ENCODE measurements around the gene MLXIPL.
A peak's percentile ranks its signal among the peaks of the same experiment; 100 is the strongest.
"Not testable (repeated sequence)": the region's sequence is repeated elsewhere in the genome, so short reads cannot be mapped to it uniquely, and the experiment has no call there.

The MLXIPL gene

DNA sequence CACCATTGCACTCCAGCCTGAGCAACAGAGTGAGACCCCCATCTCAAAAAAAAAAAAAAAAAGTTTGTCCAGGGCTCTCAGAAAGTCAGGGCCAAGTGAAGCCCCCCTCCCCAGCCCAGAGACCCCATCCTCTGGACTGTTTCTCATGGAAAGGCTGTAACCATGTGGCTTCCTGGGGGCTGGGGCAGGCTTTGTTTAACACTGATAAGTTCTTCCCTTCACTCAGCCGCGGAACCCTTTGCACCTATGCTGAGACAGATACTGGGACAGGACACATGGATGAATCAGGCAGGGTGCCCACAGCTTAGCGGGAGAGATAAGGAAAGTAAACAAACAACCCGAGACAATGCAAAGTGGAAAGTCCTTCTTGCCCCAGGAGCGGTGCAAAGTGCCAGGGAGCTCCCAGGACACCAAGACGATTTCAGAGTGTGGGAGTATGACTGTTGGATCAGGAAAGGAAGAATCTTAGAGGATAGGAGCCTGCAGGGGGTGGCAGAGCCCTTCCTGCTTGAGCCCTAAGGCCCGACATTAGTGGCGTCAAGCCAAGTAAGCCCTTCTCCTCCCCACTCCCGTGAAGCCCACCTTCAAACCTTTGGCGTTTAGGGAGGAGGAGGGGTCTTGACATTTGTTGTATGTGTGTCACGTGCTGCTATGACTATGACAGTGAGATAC is 11.6 kb downstream of the MLXIPL start:
- Mint-ChIP-seq H3K4me3 (no peak overlapping the region), H3K27me3 (peaks cover 48 to 72% of the 10 kb centered on the region in 2 donors), H3K4me1 (peaks cover 3 to 5% of the 10 kb centered on the region in 2 donors), H3K36me3 (no peaks in the 10 kb centered on the region), H3K9me3 (no peaks in the 10 kb centered on the region), H3K27ac (no peak overlapping the region)
- ATAC-seq (replicated peaks) (no peak), DNase-seq (no peak)

DNA sequence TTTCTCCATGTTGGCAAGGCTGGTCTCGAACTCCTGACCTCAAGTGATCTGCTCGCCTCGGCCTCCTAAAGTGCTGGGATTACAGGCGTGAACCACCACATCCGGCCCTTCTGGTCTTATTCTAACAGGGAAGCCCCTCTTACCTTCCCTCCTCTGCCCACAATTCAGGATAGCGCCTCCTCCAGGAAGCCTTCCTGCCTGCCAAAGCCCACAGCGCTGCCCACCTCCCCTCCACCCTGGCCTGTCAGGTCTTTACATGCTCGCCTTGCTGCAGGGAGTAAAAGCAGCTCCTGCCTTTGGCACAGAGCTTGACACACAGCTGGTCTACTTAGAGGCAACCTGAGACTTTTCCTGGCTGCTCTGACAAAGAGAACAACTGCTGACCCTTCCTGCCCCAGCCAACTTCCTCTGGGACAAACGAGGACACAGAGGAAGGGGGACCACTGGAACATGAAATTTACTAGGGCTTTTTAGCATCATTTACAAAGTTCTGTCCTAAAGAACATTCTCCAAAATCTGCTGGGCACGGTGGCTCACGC is 13.2 kb downstream of the MLXIPL start:
- no peak for DNase-seq

DNA sequence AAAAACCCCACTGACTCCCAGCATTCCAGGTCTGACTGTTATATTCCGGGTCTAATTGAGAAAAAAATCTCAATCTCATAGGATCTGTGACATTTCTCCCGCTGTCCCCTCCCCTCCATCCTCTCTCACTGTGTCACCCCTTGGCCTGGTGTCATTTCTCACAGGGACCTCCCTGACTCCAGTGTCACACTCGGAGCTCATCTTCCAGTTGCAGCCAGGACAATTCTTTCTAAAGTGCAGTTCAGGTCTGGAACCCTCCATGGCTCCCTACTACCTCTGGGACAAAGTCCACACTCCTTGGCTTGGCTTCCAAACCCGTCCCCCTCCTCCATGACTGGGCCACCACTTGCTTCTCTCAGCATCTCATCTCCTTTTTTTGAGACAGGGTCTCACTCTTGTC is 14.2 kb downstream of the MLXIPL start:
- H3K36me3 Mint-ChIP-seq: no peaks in the 10 kb centered on the region
- DNase-seq (no peak), ATAC-seq (replicated peaks) (no peak)
- peaks cover 3 to 11% of the 10 kb centered on the region in 2 donors for H3K4me1 Mint-ChIP-seq
- H3K4me3 Mint-ChIP-seq: no peak overlapping the region
- no peak overlapping the region for H3K27ac Mint-ChIP-seq
- peaks cover 65 to 75% of the 10 kb centered on the region in 2 donors for H3K27me3 Mint-ChIP-seq
- no peaks in the 10 kb centered on the region for H3K9me3 Mint-ChIP-seq

More for the DNA sequence above, 13.2 kb downstream of the MLXIPL start:
- H3K4me3 Mint-ChIP-seq: no peak overlapping the region
- no peak for ATAC-seq (replicated peaks)
- no peaks in the 10 kb centered on the region for H3K9me3 Mint-ChIP-seq
- H3K27ac Mint-ChIP-seq: peak overlapping the region; percentile 37
- H3K4me1 Mint-ChIP-seq: peaks cover 3 to 11% of the 10 kb centered on the region in 2 donors
- peaks cover 59 to 78% of the 10 kb centered on the region in 2 donors for H3K27me3 Mint-ChIP-seq
- H3K36me3 Mint-ChIP-seq: no peaks in the 10 kb centered on the region

DNA sequence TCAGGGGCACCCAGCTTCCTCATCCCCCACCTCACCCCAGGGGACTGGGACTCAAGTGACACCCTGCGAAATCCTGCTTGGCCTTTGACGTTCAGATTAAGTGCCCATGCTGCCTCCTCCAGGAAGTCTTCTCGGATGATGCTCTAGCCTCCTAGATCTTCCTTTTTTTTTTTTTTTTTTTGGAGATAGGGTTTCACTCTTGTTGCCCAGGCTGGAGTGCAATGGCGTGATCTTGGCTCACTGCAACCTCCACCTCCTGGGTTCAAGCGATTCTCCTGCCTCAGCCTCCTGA is 16.7 kb downstream of the MLXIPL start:
- not testable (repeated sequence) for H3K36me3 Mint-ChIP-seq; DNase-seq; ATAC-seq (replicated peaks); H3K4me3 Mint-ChIP-seq; H3K27ac Mint-ChIP-seq; H3K9me3 Mint-ChIP-seq
- peaks cover under 1 to 13% of the 10 kb centered on the region in 2 donors for H3K4me1 Mint-ChIP-seq
- peaks cover 51 to 64% of the 10 kb centered on the region in 2 donors for H3K27me3 Mint-ChIP-seq

DNA sequence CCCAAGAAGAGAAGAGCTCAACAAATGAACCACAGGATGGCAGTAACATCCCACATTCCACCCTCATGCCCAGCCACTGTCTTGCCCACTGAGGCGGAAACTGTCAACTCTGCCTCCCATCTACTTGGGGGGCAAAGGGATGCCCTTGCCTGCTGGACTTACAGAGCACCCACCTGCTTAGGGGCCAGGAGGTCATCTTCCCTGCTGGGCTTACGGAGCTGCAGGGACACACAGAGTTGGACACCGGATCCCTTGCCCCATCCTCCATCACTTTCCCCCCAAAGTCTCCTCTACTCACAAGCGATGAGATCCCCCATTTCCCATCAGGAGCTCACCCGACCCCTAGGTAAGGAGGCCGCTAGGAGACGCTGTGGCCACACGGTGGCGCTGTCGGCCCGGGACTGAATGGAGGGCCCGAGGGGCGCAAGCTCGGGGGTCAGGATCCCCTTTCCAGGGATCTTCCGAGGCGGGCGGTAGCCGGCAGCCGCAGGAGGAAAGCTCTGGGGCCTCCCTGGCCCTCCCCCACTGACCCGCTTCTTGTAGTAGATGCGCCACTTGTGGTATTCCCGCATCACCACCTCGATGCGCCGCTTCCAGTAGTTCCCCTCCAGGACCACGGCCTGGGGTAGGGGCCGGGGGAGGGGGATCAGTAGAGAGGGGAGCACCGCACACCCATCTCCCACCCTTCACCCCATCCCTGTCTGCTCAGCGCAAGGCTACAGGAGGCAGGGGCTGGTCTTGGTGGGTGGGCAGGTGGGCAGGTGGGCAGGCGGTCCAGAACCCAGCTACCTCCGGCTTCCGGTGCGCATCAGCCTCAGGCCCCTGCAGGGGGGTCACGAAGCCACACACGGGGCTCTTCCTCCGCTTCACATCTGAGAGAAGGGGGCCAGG is 17.3 kb downstream of the MLXIPL start:
- H3K27me3 Mint-ChIP-seq: peaks cover 51 to 64% of the 10 kb centered on the region in 2 donors
- H3K9me3 Mint-ChIP-seq: no peaks in the 10 kb centered on the region
- DNase-seq (peak; percentile 32), ATAC-seq (replicated peaks) (peak; percentile 83 to 86)
- peaks cover 0 to 11% of the 10 kb centered on the region in 2 donors for H3K4me1 Mint-ChIP-seq
- no peak overlapping the region for H3K27ac Mint-ChIP-seq
- H3K4me3 Mint-ChIP-seq: no peak overlapping the region
- peaks cover 0 to 2% of the 10 kb centered on the region in 2 donors for H3K36me3 Mint-ChIP-seq

DNA sequence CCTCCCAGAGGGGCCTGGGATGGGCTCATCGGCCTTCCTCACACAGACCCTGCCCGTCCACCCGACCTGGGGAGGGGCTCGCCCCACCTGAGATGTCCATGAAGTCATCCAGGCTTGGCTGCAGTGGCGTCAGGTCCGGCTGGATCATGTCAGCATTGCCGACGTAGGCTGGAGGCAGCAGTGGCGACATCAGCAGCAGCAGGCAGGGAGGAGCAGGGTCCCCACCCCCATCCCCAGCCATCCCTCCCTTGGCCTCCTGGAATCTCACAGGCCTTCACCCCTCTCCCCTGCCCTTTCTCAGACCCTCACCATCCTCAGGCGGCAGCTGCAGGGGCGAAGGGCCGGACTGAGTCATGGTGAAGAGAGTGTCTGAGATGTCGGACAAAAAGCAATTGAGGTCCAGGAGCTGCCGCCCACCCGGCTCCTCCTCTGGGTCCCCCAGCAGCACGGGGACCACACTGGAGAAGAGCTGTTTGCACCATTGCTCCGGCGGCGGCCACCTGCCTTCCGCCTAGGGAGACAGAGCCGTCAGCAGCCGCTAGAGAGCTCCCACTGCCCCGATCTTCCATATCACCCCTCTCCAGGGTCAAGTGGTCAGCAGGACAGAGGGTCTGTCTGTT is 18.6 kb downstream of the MLXIPL start:
- H3K9me3 Mint-ChIP-seq: no peaks in the 10 kb centered on the region
- DNase-seq (no peak), ATAC-seq (replicated peaks) (no peak)
- no peak overlapping the region for H3K4me3 Mint-ChIP-seq
- no peak overlapping the region for H3K27ac Mint-ChIP-seq
- H3K36me3 Mint-ChIP-seq: peaks cover 0 to 2% of the 10 kb centered on the region in 2 donors
- peaks cover 51 to 61% of the 10 kb centered on the region in 2 donors for H3K27me3 Mint-ChIP-seq
- H3K4me1 Mint-ChIP-seq: peaks cover 0 to 11% of the 10 kb centered on the region in 2 donors

DNA sequence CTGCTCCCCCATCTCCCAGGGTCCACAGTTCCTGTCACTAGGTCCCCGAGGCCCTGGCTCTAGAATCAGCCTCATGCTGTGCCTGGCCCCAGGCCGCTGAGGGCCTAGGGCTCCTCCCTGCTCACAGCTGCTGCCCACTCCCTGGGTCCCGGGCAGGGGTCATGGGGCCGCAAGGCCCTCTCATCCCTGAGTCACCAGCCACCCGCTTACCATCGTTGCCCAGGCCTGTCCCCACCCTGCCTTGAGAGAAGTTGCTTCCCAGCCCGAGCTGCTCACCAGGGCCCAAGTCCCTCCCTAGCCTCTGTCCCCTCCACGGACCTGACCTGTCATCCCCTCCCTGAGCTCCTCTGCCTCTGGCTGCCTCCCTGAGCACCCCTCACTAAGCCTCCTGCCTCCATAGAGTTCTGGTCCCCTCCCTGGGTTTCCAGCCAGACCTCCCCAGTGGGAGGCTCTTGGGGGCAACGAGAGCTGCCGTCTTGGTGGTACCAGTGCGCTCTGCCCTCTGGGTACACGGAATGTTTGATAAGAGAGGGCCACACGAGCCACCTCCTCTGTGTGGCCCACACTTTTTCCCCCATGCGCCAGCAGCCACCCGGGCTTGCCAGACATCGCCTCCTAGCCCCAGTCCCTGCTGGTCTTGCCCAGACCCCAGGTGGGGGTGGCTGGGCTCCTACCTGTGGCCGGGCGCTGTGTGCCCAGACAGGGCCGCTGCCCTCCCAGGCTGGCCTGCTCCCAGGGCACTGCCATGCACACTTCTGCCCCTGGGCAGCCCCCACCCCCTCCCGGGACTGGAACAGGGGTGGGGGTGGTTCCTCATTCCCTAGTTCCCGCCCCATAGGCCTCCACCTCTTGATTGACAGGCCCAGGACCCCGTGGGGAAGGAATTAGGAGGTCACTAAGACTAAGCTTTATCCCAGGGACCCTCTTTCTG is 21.3 kb downstream of the MLXIPL start:
- Mint-ChIP-seq H3K27ac (no peak overlapping the region), H3K4me1 (peaks cover 0 to 11% of the 10 kb centered on the region in 2 donors), H3K27me3 (peaks cover 46 to 60% of the 10 kb centered on the region in 2 donors), H3K4me3 (no peak overlapping the region), H3K36me3 (peaks cover 0 to 2% of the 10 kb centered on the region in 2 donors), H3K9me3 (no peaks in the 10 kb centered on the region)
- ATAC-seq (replicated peaks): no peak
- DNase-seq: no peak

DNA sequence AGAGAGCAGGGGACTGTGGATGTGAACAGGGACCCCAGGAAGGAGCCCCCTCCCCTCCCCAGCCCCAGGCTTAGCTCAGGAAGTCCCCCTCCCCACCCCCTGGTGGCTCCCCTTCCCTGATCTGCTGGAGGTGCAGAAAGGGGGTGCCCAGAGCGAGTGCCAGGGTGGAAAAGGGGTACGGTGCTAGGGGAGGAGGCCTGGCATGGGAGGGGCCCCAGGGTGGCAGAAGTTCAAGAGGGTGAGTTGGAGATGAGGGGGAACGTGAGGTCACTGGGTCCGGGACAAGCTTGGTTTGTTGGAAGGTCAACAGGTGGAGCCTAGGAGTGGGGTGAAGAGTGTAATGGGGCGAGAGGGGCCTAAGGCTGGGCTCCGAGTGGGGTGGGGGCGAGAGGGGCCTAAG is 24.4 kb downstream of the MLXIPL start:
- no peak for DNase-seq
- no peaks in the 10 kb centered on the region for H3K9me3 Mint-ChIP-seq
- no peak for ATAC-seq (replicated peaks)
- peaks cover 0 to 5% of the 10 kb centered on the region in 2 donors for H3K4me1 Mint-ChIP-seq
- H3K36me3 Mint-ChIP-seq: peaks cover 0 to 2% of the 10 kb centered on the region in 2 donors
- H3K27me3 Mint-ChIP-seq: peaks cover 43 to 57% of the 10 kb centered on the region in 2 donors
- H3K4me3 Mint-ChIP-seq: no peak overlapping the region
- no peak overlapping the region for H3K27ac Mint-ChIP-seq

DNA sequence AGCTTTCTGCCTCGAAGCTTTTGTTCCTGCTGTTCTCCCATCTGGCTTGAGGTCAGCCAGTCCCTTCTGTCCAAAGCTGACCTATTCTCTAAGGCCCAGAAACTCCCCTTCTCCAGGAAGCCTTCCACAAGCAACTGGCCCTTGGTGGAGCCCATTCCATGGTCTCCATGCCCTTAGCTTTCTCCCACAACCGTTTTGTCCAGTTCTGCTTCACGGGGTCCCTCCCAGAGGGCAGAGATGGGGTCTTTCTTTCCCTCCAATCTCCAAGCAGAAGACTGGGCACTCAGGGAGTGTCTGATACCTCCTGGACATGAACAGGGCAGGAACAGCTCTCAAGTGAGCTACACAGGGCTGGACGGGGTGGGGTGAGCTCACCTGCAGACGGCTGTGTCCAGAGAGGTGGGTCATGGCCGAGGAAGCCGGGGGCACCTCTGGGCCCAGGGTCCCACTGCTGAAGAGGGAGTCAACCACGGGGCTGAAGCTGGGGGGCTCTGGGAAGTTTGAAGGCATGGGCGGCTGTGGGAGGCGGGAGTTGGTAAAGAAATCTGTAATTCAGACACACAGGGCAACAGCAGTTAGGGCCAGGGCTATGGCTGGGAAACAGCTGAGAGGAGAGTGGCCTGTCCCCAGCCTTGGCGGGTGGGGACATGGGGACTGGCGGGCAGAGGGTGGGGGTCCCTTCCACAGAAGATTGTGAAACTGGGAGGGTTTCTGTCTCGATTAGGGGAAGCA is 25.0 kb downstream of the MLXIPL start:
- DNase-seq: no peak
- Mint-ChIP-seq H3K4me3 (no peak overlapping the region), H3K27ac (no peak overlapping the region), H3K36me3 (peaks cover 0 to 2% of the 10 kb centered on the region in 2 donors), H3K4me1 (peaks cover 0 to 5% of the 10 kb centered on the region in 2 donors), H3K27me3 (peaks cover 43 to 57% of the 10 kb centered on the region in 2 donors), H3K9me3 (no peaks in the 10 kb centered on the region)
- no peak for ATAC-seq (replicated peaks)

DNA sequence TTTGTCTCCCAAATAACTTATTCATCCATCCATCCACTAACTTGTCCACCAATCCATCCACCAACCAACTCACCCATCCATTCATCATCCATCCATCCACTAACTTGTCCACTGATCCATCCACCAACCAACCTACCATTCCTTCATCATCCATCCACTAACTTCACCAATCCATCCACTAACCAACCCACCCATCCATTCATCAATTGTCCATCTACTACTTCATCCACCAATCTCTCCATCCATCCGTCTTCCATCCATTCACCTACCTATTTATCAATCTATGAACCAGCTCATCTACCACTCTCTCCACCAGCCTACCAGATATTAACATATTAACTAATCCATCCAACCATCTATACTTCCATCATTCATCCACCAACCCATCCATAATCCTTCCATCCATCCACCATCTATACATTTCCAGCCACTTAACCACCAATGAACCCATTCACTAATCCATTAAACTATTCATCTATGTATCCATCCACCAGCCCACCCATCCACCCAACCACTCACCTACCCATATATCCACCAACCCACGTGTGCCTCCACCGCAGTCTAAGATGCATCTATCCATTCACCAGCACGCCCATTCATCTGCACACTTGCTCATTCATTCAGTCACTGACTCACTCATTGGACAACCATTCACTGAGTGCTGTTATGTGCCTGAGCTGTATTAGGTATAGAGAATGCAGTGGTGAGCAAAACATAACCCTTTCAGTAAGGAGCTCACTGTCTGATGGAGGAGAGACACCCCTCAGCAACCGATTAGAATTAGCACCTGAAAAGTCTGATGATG is 26.1 kb downstream of the MLXIPL start:
- DNase-seq: no peak
- no peaks in the 10 kb centered on the region for H3K9me3 Mint-ChIP-seq
- peaks cover 0 to 2% of the 10 kb centered on the region in 2 donors for H3K36me3 Mint-ChIP-seq
- H3K4me1 Mint-ChIP-seq: peaks cover 0 to 5% of the 10 kb centered on the region in 2 donors
- H3K27ac Mint-ChIP-seq: no peak overlapping the region
- ATAC-seq (replicated peaks): no peak
- no peak overlapping the region for H3K4me3 Mint-ChIP-seq
- peaks cover 52 to 60% of the 10 kb centered on the region in 2 donors for H3K27me3 Mint-ChIP-seq

DNA sequence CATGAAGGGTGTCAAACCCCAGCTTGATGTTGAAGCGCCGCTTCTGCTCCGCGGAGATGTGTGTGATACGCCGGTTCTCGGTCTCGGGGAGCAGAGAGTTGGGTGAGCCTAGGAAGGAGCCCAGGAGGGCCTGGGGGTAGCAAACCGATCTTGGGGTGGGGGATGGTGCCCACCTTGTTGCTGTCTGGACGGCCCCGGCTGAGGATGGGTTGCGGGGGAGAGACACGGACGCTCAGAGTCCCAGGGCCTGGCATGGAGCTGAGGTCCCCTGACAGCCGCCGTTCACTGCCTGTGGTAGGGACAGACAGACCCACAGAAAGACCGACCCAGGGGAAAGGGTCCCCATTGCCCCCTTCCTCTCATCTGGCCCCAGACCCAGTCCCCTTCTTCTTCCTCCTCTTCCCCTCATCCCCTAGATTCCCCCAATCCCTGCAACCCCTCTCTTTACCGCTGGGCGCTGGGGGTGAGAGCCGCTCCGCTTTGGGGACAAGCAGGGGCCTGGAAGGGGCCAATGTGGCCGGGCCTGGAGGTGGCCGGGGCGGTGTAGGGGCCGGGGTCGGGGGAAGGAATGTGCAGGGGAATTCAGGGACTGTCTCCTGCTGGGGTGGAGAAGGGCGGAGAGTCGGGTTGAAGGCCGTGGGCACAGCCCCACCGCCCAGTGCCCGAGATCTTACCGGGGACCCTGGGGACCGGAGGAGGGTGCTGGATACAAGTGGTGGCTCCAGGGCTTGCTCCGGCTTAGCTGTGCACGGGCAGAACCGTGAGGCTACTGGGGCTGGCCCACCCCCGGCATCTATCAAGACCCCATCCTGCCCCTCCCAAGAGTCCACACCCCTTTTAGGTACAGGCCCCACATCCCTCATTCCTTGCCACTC is 27.9 kb downstream of the MLXIPL start:
- DNase-seq (no peak), ATAC-seq (replicated peaks) (no peak)
- H3K27ac Mint-ChIP-seq: no peak overlapping the region
- peaks cover 46 to 49% of the 10 kb centered on the region in 2 donors for H3K27me3 Mint-ChIP-seq
- no peaks in the 10 kb centered on the region for H3K9me3 Mint-ChIP-seq
- H3K4me1 Mint-ChIP-seq: no peaks in the 10 kb centered on the region
- H3K4me3 Mint-ChIP-seq: no peak overlapping the region
- H3K36me3 Mint-ChIP-seq: peaks cover 0 to 3% of the 10 kb centered on the region in 2 donors

DNA sequence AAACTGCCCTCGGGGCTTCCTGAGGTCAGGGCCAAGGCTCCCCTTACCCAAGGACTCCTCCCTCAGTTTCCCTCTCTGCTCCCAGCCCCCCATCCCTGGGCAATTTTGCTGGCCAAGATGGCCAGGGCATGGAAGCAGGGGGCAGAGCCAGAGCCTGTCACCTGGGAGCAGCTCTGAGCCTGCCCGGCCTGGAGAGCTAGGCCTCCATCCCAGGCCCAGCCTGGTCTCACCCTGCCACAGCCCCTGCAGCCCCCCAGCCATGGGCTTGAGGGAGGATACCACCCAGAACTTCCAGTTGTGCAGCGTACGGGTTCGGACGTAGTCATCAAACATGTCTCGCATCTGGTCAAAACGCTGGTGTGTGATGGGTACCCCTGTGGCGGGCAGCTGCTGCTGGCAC is 29.0 kb downstream of the MLXIPL start:
- ATAC-seq (replicated peaks) (no peak), DNase-seq (no peak)
- peaks cover 46 to 49% of the 10 kb centered on the region in 2 donors for H3K27me3 Mint-ChIP-seq
- H3K36me3 Mint-ChIP-seq: peaks cover 0 to 3% of the 10 kb centered on the region in 2 donors
- H3K4me1 Mint-ChIP-seq: no peaks in the 10 kb centered on the region
- no peaks in the 10 kb centered on the region for H3K9me3 Mint-ChIP-seq
- no peak overlapping the region for H3K4me3 Mint-ChIP-seq
- H3K27ac Mint-ChIP-seq: no peak overlapping the region

Measured in stimulated activated naive B cell treated with anti-CD40 and anti-IgM and Interleukin-4, amounts not matched to agents 10 μg/mL and 1 μg/mL and 100 μg/mL, for 72 hours (primary cell).